GM12878 (cell line): Measurements from ENCODE around the gene TRAPPC6A. TPM values are rescaled to one million over a fixed set of nuclear protein-coding genes. Genes with fewer than 3 reads are reported as not detected.

Experiments used
- ATAC-seq: fragments of 200-7000 bp; cut with Tn5 transposase; 3 replicates; pipeline ENCODE4 v1.9.1; 2020; ENCODE audit warnings: mild to moderate bottlenecking, moderate library complexity
- BruUV-seq: library from RNA; stranded (reverse); fragments of 400-500 nt; replicated peaks from 2 replicates; lab custom pipeline; 2021; lab: Mats Ljungman, UMichigan
- CTCF ChIA-PET: fragments of 300-600 bp; sonication (Branson Sonifier 250); formaldehyde crosslinking; extraction: SDS; loops from one replicate; lab custom pipeline; 2021; ENCODE audit warnings: inconsistent platforms; lab: Yijun Ruan, JAX
- POLR2A ChIA-PET: fragments of 350-600 bp; formaldehyde crosslinking; extraction: SDS; loops from one replicate; lab custom pipeline; 2021; ENCODE audit warnings: inconsistent platforms; lab: Charles Lee
- RAD21 ChIA-PET: fragments of 300-600 bp; sonication (Branson Sonifier 250); formaldehyde crosslinking; loops from one replicate; lab custom pipeline; 2023; ENCODE audit warnings: antibody characterized with exemption; ENCODE audit not compliant: unreplicated experiment; lab: Charles Lee
- SMC1A ChIA-PET: fragments of 300-600 bp; sonication (Branson Sonifier 250); formaldehyde crosslinking; loops from one replicate; lab custom pipeline; 2023; ENCODE audit not compliant: unreplicated experiment, uncharacterized antibody; lab: Charles Lee
- DNase-seq: peaks from one replicate; pipeline ENCODE4 v3.0.0-alpha.2; 2011; ENCODE audit warnings: low read depth, low spot score
- FAIRE-seq: peaks from 3 replicates; lab custom pipeline; 2011; peaks lifted over from hg19 to GRCh38; lab: Jason Lieb, UNC
- H2AFZ ChIP-seq: 2 replicates; pipeline ENCODE4 v1.6.0; 2011; ENCODE audit warnings: low read depth, low read length, control low read depth; ENCODE audit not compliant: control insufficient read depth
- H3K27ac ChIP-seq: 2 replicates; pipeline ENCODE4 v1.5.1; 2011; ENCODE audit warnings: control low read depth; ENCODE audit not compliant: control insufficient read depth, insufficient read depth
- H3K27me3 ChIP-seq, 2 experiments: replicated peaks in 1 of 2; 2 replicates each; pipeline versions ENCODE4 v1.6.0 to v1.6.1; 2011; ENCODE audit warnings: low read length in 1 of 2; ENCODE audit not compliant: control insufficient read depth in 2 of 2, insufficient read depth in 2 of 2
- H3K36me3 ChIP-seq, 2 experiments: 2 replicates each; pipeline ENCODE4 v1.5.1; 2011; ENCODE audit warnings: low read length in 1 of 2; ENCODE audit not compliant: control insufficient read depth in 2 of 2, insufficient read depth in 2 of 2
- H3K4me1 ChIP-seq: 2 replicates; pipeline ENCODE4 v1.6.1; 2011; ENCODE audit warnings: mild to moderate bottlenecking, low read length, moderate library complexity, mixed read lengths; ENCODE audit not compliant: control insufficient read depth, insufficient read depth
- H3K4me2 ChIP-seq: 2 replicates; pipeline ENCODE4 v1.6.0; 2011; ENCODE audit warnings: control low read depth; ENCODE audit not compliant: control insufficient read depth, insufficient read depth
- H3K4me3 ChIP-seq: fragments of 200-600 bp; sonication (generic); 2 replicates; pipeline ENCODE4 v1.5.1; 2016
- H3K79me2 ChIP-seq: 2 replicates; pipeline ENCODE4 v1.6.0; 2011; ENCODE audit warnings: low read length; ENCODE audit not compliant: control insufficient read depth, insufficient read depth
- H3K9ac ChIP-seq: 2 replicates; pipeline ENCODE4 v1.8.0; 2011; ENCODE audit warnings: low read length, control low read depth, mixed read lengths; ENCODE audit not compliant: control insufficient read depth, insufficient read depth
- H3K9me3 ChIP-seq: replicated peaks from 3 replicates; pipeline ENCODE4 v1.5.1; 2011; ENCODE audit warnings: mild to moderate bottlenecking, low read length; ENCODE audit not compliant: control insufficient read depth, insufficient read depth
- H4K20me1 ChIP-seq: 2 replicates; pipeline ENCODE4 v1.6.0; 2011; ENCODE audit not compliant: control insufficient read depth, insufficient read depth
- BCL11A ChIP-seq: IDR thresholded peaks from 2 replicates; pipeline ENCODE4 v1.6.1; 2011; ENCODE audit warnings: low read depth, low read length
- CHD1 ChIP-seq: IDR thresholded peaks from 2 replicates; pipeline ENCODE4 v1.6.1; 2012; ENCODE audit warnings: low read depth, low read length, improper control_type of control experiment
- FOS ChIP-seq: IDR thresholded peaks from 3 replicates; pipeline ENCODE4 v1.6.1; 2011; ENCODE audit warnings: borderline replicate concordance; ENCODE audit not compliant: insufficient read length; ENCODE audit errors: extremely low read depth
- MEF2B ChIP-seq: fragments of 450-650 bp; IDR thresholded peaks from 2 replicates; pipeline ENCODE4 v1.6.1; 2018; ENCODE audit warnings: mild to moderate bottlenecking, moderate library complexity; ENCODE audit not compliant: partially characterized antibody, poor library complexity, severe bottlenecking
- NR2C1 ChIP-seq: fragments of 450-650 bp; IDR thresholded peaks from 2 replicates; pipeline ENCODE4 v1.6.1; 2017; ENCODE audit warnings: antibody characterized with exemption, mild to moderate bottlenecking, moderate library complexity
- POLR2AphosphoS5 ChIP-seq: IDR thresholded peaks from 2 replicates; pipeline ENCODE4 v1.6.1; 2011; ENCODE audit warnings: mild to moderate bottlenecking, low read length, inconsistent platforms
- POU2F2 ChIP-seq: IDR thresholded peaks from 3 replicates; pipeline ENCODE4 v1.6.1; 2011; ENCODE audit warnings: low read depth, mild to moderate bottlenecking, low read length, borderline replicate concordance
- SIN3A ChIP-seq: IDR thresholded peaks from 2 replicates; pipeline ENCODE4 v1.6.1; 2012; ENCODE audit warnings: low read depth, low read length, improper control_type of control experiment
- SP1 ChIP-seq: IDR thresholded peaks from one replicate; pipeline ENCODE4 v1.6.1; 2011; ENCODE audit warnings: low read depth, low read length
- STAT1 ChIP-seq: fragments of 450-650 bp; conservative IDR thresholded peaks from 2 replicates; pipeline ENCODE4 v1.6.1; 2014; ENCODE audit warnings: antibody characterized with exemption, mild to moderate bottlenecking
- USF2 ChIP-seq: IDR thresholded peaks from 2 replicates; pipeline ENCODE4 v1.6.1; 2011; ENCODE audit warnings: low read depth, low read length, improper control_type of control experiment, borderline replicate concordance
- YBX1 ChIP-seq: fragments of 450-650 bp; IDR thresholded peaks from 2 replicates; pipeline ENCODE4 v1.6.1; 2016; ENCODE audit warnings: antibody characterized with exemption
- ZNF207 ChIP-seq: fragments of 450-650 bp; IDR thresholded peaks from 2 replicates; pipeline ENCODE4 v1.6.1; 2014; ENCODE audit warnings: antibody characterized with exemption, mild to moderate bottlenecking, borderline replicate concordance
- ZNF217 ChIP-seq: fragments of 450-650 bp; IDR thresholded peaks from 2 replicates; pipeline ENCODE4 v1.6.1; 2017; ENCODE audit warnings: antibody characterized with exemption, mild to moderate bottlenecking
- ZNF384 ChIP-seq: IDR thresholded peaks from 2 replicates; pipeline ENCODE4 v1.6.1; 2012; ENCODE audit warnings: low read depth, mild to moderate bottlenecking, low read length, improper control_type of control experiment, borderline replicate concordance
- WGBS: methylation state at CpG from one replicate; pipeline ENCODE4 v1.1.6; 2016; ENCODE audit warnings: low lambda C conversion rate; ENCODE audit not compliant: insufficient replicate concordance, insufficient coverage; ENCODE audit errors: missing lambda C conversion rate; 5-methylcytosine and 5-hydroxymethylcytosine counted together
- in situ Hi-C: fragments of 300-500 bp; cut with MboI; formaldehyde crosslinking; loops from 9 replicates; pipeline ENCODE4 v1.14.3; 2018; ENCODE audit warnings: mixed read lengths
- intact Hi-C: fragments of 100-400 bp; cut with micrococcal nuclease; formaldehyde crosslinking; loops from one replicate; pipeline ENCODE4 v1.14.2; 2022; ENCODE audit not compliant: unreplicated experiment
- polyA plus RNA-seq, 11 experiments: library from polyadenylated mRNA; depleted of rRNA in 4 of 11; unstranded in 6 of 11; stranded (reverse) in 5 of 11; fragments of >200 nt; fragmentation: Nextera tagmentation in 4 of 11; fragmentation: Illumina TruSeq in 1 of 11; extraction: Ambion mirVana in 4 of 11; extraction: Trizol in 1 of 11; gene quantifications; 1 replicate in 1 of 11; 2 replicates in 10 of 11; pipeline versions ENCODE4 v1.2.1 to v1.2.3, GENCODE V29; 2011 to 2016; ENCODE audit warnings: inconsistent platforms in 2 of 11, missing spikeins in 2 of 11, low read depth in 1 of 11
- total RNA-seq, 4 experiments: library from RNA; depleted of rRNA in 3 of 4; stranded (reverse); fragments of >200 nt in 3 of 4; fragmentation: Illumina TruSeq in 1 of 4; extraction: Trizol in 1 of 4; gene quantifications; 2 replicates each; pipeline versions ENCODE4 v1.2.1 to v1.2.3, GENCODE V29; 2013 to 2021

The TRAPPC6A gene
- total and polyA plus RNA-seq, 10 of the 15 experiments (the other 5 are each of a cell fraction or from before 2014, with no cell fraction given), result 1.8 to 83.9 (median 35.8) TPM

GRCh38 chr19:45150751-45151281 is 27.2 kb downstream of the TRAPPC6A start:
- WGBS, result 75% methylated on average over 4 of the region's 4 CpGs
- Histone ChIP-seq H2AFZ (no peak overlapping the region), H3K27me3 (peaks cover 5 to 9% of the 10 kb centered on the region in 2 experiments; a peak in 3 of 4 replicates), H3K27ac (no peak overlapping the region)
- TF ChIP-seq CHD1, result no peak
- peak; percentile 41; the same call in 1 of the 2 replicates for TF ChIP-seq POLR2AphosphoS5
- TF ChIP-seq, all 136 proteins: peak for 1
- intact Hi-C loops, result no loop called here
- FAIRE-seq, result no peak
- RAD21 ChIA-PET, result interaction anchor here (1.2 kb wide), 1 partner anchor 161 kb away, joined by 3 read pairs; no protein-coding TSS in a partner anchor
- SMC1A ChIA-PET, result no interaction called here
- Histone ChIP-seq H4K20me1 (no peaks in the 10 kb centered on the region), H3K4me3 (no peak overlapping the region), H3K4me1 (peaks cover 14% of the 10 kb centered on the region), H3K79me2 (no peaks in the 10 kb centered on the region), H3K9ac (no peak overlapping the region), H3K4me2 (no peak overlapping the region), H3K9me3 (no peaks in the 10 kb centered on the region; the same call in 2 of the 3 replicates), H3K36me3 (peaks cover 0 to 6% of the 10 kb centered on the region in 2 experiments; a peak in 2 of 4 replicates)
- ATAC-seq, result no peak
- CTCF ChIA-PET, result interaction anchor here (1.2 kb wide), 1 partner anchor 13 kb away, joined by 3 read pairs; no protein-coding TSS in a partner anchor
- DNase-seq, result no peak
- POLR2A ChIA-PET, result interaction anchor here (1.5 kb wide), 1 partner anchor 14 kb away, joined by 7 read pairs; no protein-coding TSS in a partner anchor
- in situ Hi-C loops, result no loop called here
- BruUV-seq, result no TSS peak

DNA sequence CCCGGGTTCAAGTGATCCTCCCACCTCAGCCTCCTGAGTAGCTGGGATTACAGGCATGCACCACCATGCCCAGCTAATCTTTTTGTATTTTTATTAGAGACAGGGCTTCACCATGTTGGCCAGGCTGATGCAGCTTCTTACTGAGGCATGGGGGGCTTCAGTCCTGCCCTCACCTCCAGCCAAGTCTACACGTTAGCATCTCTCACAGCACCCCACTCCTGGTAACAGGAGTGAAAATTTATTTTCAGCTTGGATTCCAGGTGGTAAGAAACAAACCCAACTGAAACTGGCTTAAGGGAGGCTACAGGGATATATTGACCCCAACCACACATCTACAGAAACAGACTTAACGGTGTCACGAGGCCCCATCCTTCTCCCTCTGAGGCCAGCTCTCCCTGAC is 27.9 kb downstream of the TRAPPC6A start:
- ChIA-PET POLR2A (interaction anchor here (1.5 kb wide), 1 partner anchor 15 kb away, joined by 7 read pairs; no protein-coding TSS in a partner anchor), CTCF (interaction anchor here (1.2 kb wide), 1 partner anchor 14 kb away, joined by 3 read pairs; no protein-coding TSS in a partner anchor), SMC1A (no interaction called here), RAD21 (interaction anchor here (1.2 kb wide), 1 partner anchor 161 kb away, joined by 3 read pairs; no protein-coding TSS in a partner anchor)
- peaks cover 14% of the 10 kb centered on the region for H3K4me1 ChIP-seq
- H3K79me2 ChIP-seq, result no peaks in the 10 kb centered on the region
- H3K27me3 ChIP-seq, result peaks cover 5 to 9% of the 10 kb centered on the region in 2 experiments; a peak in 3 of 4 replicates
- no peak for ATAC-seq
- H3K27ac ChIP-seq, result no peak overlapping the region
- intact Hi-C loops (no loop called here), in situ Hi-C loops (no loop called here)
- H4K20me1 ChIP-seq, result no peaks in the 10 kb centered on the region
- no peak overlapping the region for H3K4me2 ChIP-seq
- peaks cover 0 to 10% of the 10 kb centered on the region in 2 experiments; a peak in 2 of 4 replicates for H3K36me3 ChIP-seq
- no peaks in the 10 kb centered on the region; the same call in 2 of the 3 replicates for H3K9me3 ChIP-seq
- FAIRE-seq, result no peak
- 83% methylated on average over 4 of the region's 4 CpGs for WGBS
- H2AFZ ChIP-seq, result no peak overlapping the region
- no peak for DNase-seq
- no peak overlapping the region for H3K9ac ChIP-seq
- BruUV-seq, result no TSS peak
- no peak overlapping the region for H3K4me3 ChIP-seq
- no peak for TF ChIP-seq USF2
- TF ChIP-seq SP1, result no peak
- no peak for TF ChIP-seq ZNF384
- TF ChIP-seq BCL11A, result no peak
- no peak for TF ChIP-seq STAT1
- no peak for TF ChIP-seq SIN3A
- TF ChIP-seq NR2C1, result no peak
- TF ChIP-seq YBX1, result no peak
- no peak for TF ChIP-seq MEF2B
- no peak for TF ChIP-seq ZNF207
- TF ChIP-seq ZNF217, result no peak
- TF ChIP-seq FOS, result no peak
- TF ChIP-seq POU2F2, result no peak
